NCI-H2107 treated with DMSO at 0.1 percent for 48 hours (cell line): ENCODE measurements around the gene ZNF319.
A peak's percentile ranks its signal among the peaks of the same experiment; 100 is the strongest.
"Not testable (repeated sequence)": the region's sequence is repeated elsewhere in the genome, so short reads cannot be mapped to it uniquely, and the experiment has no call there.

Experiments used
- DNase-seq: peaks from one replicate; lab custom pipeline; 2025; ENCODE audit not compliant: unreplicated experiment; lab: John Stamatoyannopoulos, UW

ZNF319 gene

DNA sequence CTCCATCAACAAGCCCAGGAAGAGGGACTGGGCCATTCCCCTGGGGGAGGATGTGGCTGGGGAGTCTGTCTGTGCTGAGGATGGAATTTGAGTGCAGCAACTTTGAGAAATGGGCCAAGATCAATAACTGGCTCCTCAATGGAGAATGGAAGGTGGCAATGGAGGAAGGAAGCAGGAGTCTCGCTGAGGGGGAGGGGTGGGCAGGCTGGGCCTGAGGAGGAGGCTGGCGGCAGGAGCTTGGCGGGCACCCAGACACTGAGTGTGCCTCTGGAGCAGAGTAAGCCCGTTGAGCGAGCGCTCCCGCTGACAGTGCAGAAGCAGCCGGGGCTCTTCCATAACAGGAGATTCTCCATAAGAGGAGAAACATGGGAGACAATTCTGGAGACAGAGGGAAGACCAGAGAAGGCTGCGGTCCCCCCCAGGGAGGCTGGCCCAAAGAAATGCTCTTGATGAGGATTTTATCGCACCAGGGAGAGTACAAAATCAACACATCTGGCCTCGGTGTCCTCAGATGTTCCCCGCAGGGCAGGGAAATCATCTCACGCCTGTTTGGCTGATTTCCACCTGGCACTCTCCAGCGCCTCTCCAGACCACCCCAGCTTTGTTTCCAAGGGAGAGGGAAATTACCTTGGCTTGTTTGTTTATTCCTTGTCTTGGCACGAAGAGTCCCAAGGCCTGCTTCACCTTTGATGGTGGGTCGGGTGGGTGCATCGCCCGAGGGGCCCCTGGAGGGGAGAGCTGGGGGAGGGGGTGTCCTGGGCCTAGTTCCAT, 22.3 kb upstream of the ZNF319 start:
- DNase-seq: peak; percentile 54

DNA sequence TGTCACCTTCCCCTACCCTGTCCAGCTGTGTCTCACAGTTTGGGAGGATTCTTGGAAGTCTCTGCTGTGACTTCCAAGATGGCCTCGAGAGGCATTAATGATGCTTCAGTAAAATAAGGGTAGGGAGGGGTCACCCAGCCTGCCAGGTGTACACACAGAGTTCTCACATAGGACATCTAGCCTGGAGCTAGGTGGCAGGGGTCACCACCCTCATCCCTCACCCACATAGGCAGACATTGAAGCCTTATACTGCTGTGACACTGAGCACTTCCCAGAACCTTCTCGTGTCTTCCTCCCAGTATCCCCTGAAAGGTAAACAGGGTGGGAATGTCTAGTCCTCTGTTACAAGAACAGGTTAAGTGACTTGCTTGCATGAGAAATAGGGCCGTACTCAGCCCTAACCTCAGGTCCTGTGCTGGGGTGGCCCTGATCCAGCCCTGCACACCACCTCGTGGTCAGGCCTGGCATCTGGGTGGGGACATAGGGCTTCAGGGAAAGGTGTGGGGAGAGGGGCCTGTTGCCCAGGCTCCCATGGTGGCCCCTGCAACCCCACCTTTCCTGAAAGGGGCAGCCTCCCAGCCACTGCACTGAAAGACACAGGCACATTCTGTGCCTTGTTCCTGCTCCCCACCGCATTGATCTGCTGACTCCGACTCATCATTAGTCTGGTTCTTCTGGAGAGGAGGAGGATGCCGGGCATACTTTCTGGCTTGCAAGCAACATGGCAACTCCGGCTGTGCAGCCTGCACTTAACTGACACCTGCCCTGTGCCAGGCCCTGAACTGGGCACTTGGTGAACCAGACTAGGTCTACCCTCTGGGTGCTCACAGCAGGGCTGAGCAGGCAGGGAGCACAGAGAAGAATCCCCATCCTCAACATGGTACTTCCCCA, 21.4 kb upstream of the ZNF319 start:
- DNase-seq: no peak

DNA sequence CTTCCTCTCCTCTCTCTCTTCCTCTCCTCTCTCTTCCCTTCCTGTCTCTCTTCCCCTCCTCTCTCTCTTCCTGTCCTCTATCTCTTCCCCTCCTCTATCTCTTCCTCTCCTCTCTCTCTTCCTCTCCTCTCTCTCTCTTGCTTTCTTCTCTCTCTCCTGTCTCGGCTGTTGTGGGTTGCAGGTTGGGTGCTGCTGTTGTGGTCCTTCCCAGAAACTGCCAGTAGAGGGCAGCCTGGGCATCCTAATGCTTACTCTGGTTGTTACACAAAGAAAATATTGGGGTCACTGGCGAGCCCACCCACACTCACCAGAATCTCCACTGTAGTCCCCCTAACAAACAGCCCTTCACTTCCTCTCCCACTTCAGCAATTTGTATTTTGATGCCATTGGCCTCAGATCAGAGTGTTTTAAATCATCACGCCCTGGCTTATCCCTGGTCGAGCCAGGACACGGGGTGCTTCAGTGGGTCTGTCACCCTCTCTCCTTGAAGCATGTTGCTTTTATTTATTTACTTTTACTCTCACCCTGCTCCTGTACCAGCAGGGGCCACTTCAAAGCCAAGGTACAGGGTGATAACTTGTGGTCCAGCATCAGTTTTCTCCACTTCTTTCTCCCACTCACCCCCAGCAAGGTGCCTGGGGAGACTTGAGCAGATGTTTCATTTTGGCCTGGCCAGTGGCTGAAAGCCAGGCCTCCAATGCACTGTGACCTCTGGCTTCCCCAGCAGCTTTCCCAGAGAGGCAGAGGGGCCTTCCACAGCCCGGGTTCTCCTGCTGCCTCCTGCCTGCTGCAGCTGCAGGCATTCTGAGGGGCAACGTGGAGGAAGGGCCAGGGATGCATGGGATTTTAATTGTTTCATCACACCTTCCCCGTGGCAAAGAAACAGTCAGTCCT, 20.4 kb upstream of the ZNF319 start:
- peak; percentile 21 for DNase-seq

DNA sequence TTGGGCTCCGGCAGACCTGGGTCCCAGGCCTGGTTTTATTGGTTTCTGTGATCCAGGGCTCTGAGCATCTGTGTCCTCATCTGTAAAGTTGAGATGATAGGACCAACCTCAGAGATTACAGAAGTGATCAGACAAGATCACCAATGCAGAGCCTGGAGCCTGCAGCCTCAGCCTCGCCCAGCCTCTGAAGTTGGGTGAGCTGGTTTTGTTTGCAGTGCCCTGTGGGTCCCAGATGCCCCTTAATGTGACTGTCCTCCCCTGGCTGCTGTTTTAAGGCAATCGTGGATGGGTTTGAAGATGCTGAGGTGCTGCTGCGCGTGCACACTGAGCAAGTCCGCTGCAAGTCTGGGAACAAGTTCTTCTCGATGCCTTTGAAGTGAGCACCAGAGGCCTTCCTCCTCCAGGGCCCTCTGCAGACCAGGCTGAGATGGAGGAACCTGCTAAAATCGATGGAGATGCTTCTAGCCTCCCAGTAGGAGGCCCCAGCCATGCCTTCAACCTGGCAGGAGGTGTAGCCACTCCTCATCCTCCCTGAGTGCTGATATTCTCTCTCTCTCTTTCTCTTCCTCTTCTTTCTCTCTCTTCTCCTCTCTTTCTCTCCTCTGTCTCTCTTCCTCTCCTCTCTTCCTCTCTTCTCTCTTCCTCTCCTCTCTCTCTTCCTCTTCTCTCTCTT, 19.5 kb upstream of the ZNF319 start:
- no peak for DNase-seq

DNA sequence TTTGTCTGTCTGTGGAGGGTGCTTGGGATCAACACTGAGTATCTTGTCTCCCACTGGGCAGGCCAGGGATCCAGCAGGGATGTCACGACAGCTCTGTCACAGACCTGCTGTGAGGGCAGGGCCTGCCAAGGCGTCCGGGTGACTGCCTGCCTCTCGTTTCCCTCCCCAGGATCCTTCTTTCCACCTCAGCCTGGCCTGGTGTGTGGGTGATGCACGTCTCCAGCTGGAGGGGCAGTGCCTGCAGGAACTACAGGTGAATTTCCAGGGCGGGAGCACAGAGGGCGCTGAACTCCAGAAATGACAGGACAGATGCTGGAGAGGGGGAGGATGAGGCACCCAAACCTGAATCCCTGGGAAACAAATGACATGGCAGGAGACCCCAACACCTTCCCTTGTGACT, 18.3 kb upstream of the ZNF319 start:
- no peak for DNase-seq

DNA sequence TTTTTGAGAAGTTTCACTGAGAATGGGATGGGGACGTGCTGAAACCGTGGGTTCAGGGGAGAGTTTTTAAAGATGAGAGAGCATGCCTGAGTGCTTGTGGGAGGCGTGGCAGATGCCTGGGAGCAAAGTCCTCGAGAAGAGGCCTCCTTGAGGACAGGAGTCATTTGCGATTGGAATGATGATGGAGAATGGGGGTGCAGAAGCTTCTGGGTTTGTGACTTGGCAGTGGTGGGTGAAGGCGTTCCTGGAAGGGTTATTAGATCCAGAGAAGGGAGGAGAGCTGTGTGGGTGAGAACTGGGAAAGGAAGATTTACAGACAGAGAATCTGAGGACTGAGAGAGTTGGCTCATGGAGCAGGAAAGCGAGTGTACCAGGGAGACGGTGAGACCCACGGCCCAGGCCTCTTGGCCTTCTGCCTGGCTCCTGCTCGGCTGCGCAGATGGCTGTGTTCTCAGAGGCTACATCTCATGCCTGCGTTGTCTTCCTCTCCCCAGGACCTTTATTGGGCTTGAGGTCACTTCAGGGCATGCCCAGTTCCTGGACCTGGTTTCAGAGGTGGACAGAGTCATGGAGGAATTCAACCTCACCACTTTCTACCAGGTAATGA, 16.5 kb upstream of the ZNF319 start:
- DNase-seq: no peak

DNA sequence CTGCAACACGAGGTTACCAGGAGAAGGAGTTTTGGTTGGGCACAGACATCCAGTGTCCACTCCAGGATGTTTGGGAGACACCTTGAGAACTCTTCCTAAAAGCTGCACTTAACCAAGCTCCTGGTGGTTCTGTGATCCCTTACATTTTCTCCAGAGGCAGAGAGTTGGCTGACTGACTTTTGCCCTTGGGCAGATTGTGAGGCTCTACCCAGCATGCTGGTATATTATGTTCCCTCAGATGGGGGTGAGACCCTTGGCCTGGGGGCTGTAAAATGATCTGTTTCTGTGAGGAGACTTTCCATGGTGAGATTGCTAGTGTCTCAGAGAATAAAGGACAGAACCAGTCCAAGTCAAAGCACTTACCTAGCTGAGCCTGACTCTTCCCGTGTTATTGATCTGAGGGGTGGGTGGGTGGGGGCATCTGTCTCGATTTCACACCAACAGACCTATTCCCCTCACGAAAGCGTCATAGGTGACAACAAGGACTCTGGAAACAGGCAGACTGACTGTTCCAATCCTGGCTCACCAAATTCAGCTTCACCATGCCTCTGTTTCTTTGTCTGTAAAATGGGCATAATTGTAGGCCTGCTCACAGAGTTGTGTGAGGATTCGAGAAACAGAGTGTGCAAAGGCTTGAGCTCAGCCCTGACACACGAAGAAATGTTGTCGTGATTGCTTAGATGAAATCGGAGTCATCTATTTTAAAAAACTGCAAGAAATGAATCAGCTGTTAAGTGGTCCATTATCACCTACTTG, 12.9 kb upstream of the ZNF319 start:
- DNase-seq: no peak

DNA sequence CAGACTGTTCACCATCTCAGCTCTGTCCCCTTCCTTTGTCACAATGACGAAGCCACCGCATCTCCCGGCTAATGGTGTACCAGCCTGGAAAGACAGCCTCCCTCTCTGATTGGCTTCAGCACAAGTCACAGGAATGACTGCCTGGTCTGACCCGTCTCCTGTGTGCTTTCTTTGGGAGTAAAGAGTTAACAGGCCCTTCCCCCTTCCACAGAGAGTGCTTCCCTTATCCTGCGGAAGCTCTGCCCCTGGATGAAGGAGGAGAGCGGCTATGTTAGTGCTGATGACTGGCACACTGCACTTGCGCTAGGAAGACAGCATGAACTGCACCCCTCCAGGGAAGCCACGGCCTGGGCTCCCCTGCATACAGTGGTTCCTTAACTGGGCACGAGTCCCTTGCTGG, 12.0 kb upstream of the ZNF319 start:
- DNase-seq: no peak

DNA sequence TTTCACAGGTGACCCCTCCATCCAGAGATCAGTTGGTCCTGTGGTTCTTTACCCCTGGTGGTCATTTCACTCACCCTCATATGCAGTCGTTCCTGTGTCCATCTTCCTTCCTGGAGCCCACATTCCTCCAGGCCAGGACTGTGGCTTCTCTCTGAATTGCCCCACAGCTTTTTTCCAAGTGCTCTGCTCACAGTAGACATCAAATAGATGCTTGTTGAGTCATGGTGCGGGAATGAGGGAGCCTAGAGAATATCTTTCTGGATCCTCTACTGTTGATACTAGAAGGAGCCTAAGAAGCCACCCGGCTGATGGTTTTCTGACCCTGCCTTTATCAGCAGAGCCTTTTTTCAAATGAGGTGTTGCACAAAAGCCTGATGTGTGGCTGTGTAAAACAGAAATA, 11.2 kb upstream of the ZNF319 start:
- DNase-seq: no peak

DNA sequence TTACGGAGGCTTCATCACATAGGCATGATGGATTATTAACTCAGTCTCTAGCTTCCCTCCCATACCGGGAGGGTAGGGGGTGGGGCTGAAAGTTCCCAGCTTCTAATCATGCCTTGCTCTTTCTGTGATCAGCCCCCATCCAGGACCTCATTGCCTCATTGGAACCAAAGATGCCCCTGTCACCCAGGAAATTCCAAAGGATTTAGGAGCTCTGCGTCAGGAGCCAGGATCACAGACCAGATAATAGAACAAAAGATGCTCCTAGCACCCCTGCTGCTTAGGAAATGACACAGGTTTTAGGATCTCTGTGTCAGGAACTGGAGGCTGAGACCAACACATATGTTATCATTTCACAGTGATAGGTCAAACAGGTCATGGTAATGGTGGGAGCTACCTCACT, 10.4 kb upstream of the ZNF319 start:
- DNase-seq: no peak

DNA sequence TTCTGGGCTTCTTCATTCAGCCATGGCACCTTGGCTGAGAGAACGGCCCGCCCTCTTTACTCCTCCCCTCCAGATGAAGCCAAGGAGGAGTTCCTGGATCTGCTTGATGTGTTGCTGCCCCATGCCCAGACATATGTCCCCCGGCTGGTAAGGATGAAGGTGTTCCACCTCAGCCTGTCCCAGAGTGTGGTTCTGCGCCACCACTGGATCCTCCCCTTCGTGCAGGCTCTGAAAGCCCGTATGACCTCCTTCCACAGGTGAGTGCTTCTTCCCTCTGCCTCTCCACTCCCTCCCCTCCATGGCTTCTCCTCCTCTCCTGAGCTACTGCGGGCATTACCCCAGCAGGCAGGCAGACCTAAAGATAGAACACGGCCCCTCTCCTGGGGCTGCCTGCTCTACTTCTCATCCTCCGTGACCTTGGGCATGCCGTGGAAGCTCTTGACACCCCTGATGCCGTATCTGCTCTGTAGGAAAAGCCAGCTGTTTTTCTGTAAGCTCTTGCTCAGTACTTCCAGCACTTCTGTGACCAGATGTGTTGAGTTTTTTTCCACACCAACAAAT, 9.5 kb upstream of the ZNF319 start:
- no peak for DNase-seq

DNA sequence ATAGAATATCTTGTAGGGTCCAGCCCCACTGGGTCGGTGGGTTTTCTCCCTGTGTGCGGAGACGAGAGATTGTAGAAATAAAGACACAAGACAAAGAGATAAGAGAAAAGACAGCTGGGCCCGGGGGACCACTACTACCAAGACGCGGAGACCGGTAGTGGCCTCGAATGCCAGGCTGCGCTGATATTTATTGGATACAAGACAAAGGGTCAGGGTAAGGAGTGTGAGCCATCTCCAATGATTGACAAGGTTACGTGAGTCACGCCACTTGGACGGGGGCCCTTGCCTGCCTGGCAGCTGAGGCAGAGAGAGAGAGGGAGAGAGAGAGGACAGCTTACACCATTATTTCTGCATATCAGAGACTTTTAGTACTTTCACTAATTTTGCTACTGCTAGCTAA, 4.3 kb upstream of the ZNF319 start:
- not testable (repeated sequence) for DNase-seq

DNA sequence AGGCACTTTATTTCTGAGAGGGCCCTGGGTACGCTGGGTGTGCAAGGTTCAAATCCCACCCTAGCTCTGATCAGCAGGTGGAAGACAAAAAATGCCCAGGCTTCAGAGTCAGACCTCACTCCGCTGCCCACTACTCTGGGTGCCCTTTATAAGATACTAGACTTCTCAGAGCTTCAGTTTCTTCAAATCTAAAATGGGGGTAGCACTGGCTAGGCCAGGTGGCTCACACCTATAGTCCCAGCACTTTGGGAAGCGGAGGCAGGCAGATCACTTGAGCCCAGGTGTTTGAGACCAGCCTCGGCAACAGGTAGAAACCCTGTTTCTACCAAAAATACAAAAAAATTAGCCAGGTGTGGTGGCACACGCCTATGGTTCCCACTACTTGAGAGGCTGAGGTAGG, 2.5 kb upstream of the ZNF319 start:
- DNase-seq: no peak

DNA sequence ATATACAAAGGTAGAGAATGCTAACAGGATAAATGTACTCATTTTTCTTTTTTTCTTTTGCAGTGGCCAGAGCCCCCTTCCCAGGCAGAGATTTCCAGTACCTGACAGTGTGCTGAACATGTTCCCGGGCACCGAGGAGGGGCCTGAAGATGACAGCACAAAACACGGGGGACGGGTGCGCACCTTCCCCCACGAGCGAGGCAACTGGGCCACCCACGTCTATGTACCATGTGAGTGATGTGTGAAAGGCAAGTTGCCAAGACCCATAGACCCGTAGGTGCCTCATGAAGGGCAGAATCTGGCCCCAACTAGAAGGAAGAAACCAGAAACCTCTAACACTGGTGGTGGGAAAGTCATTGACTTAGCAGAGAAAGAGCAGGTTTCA, 1.9 kb upstream of the ZNF319 start:
- DNase-seq: no peak

DNA sequence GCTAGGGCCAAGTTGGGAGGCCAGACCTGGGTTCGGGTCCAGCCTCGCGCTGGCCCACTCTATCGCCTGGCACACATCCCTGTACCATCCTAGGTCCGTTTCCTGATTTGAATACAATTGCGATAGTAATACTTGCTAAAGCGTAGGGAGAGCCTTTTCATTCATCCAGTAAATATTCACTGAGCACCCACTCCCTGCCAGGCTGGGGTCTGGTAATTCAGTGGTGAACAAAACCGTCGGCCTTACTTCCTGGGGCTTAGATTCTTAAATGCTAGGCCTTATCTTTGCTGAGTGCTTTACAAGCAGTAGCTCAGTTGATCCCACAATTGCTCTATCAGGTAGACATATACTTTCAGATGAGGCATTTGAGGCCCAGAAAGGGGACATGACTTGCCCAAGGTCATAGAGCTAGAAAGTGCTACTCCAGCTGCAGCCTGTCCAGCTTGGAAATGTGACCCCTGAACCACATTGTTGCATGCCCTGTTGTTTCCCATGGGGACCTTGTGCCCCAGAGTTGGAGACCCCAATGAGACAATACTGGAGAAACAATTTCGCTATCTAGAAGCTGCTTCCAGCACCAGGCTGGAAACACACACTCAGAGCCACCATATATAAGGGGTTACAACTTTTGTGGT, 1.4 kb upstream of the ZNF319 start:
- DNase-seq: no peak

DNA sequence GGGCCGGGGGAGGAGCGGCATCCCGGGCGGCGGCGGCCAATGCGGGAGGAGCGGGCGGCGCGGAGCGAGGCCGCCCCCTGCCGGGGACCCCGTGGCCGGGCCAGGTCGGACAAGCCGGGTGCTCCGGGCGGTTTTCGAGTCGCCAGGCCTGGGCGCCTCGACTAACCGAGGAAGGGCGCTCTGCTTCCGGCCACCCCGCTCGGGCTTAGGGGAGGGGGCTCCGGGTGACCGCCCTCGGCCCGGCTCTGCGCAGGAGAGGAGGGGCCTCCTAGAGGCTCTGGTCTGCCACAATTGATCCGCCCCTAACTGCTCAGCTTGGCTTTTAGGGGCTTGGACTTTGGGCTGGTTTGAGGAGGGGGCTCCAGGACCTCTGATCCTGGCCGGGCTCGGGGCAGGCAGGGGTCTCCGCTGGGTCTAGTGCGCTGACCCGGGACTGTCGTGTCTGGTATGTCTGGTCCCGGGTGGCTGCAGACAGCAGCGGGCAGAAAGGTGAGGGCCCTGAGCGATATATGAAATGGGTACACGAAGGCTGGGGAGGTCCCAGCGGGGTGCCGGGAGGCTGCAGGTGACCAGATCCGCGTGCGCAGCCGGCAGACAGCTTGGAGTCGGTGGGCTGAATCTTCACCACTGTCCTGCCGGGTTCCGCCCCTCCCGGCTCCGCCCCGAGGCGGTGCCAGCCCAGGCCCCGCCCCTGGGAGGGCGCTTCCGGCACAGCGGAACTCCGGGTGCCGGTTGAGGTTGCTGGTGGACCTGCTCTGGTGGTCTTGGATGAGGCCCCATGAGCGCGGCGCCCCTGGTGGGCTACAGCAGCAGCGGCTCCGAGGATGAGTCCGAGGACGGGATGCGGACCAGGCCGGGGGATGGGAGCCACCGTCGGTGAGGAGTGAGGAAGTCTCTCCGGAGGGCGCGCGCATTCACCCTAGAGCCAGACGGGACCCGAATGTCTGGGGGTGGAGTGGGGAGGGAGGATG, 519 bp upstream of the ZNF319 start, which contains the start of gene USB1:
TSS of gene USB1 (plus strand) at position 702 of the 971 bp plus-strand sequence. CDS start at position 779, 77 bp downstream.
- DNase-seq: peak; percentile 35

DNA sequence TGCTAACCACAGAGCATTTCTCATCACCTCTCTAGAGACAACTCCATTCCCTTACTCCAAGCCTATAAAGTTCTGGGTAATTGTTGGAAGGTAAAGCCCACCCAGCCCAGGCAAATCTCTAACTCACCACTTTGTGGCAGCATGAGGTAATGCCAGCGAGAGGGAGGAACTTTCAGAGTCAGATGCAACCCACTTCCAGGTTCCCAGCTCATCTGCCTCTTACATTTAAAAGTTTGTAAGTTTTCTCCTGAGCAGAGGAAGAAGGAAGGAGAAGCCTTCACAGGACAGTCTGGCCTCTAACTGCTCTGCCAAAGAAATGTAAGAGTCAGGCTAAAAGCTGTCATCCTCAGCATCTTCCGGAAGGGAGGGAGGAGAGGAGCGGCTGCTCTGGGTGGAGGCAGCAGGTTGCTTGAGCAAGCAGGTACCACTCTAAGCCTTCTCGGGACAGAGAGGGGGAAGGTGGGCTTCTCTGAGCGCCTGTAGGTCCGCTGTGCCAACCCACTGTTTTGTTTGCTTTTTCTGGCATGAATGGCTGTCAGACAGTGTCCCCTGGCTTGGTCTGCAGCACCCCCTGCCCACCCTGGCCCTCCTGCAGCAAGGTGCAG, 1.0 kb downstream of the ZNF319 start:
- DNase-seq: no peak
